Ovary (tissue), 3 donors: Measurements from ENCODE around the gene WDR7.

Source experiments
- EP300 ChIP-seq: sonication (generic); formaldehyde crosslinking; IDR thresholded peaks from one replicate; pipeline ENCODE4 v1.6.1; 2017; ENCODE audit warnings: antibody characterized with exemption
- POLR2A ChIP-seq: fragments of 450-650 bp; IDR thresholded peaks from one replicate; pipeline ENCODE4 v1.6.1; 2017; ENCODE audit warnings: antibody characterized with exemption, mild to moderate bottlenecking, moderate library complexity
- TF ChIP-seq, protein P1 (sequence below), 3 donors: fragments of 450-650 bp in 2 of 3; fragments of 200-600 bp in 1 of 3; IDR thresholded peaks; one replicate each; pipeline versions ENCODE4 v1.5.1 to v1.8.0; 2016 to 2022; ENCODE audit warnings: antibody characterized with exemption in 3 of 3, mild to moderate bottlenecking in 1 of 3
- donor health status: DM: no; HTN: no; CAD: no.

DNA sequence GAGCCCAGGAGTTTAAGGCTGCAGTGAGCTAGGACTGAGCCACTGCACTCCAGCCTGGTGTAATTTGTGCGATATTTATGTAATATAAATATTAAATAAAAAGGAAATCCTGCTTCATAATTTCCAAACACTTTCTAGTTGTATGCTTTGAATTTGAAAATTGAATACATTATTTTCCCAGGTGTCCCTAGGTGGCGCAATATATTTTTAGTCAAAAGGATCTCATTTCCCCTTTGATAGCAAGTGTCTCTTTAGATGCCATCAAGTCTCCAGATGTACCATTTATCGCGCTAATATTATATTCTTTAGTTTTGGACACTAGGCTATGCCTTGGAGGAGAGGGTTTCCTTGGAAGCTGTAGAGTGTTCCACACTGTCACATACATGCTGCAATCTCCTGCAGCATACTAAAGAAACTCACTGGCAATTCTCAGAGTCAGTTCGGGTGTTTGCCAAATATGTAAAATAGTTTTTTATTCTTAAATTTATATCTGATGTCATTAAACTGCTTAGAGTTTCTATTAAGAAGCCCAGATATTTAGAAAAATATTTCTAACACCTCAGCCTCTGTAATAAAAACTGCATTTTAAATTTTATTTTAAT lies 5.6 kb upstream of the WDR7 start:
- TF ChIP-seq, protein P1, sequence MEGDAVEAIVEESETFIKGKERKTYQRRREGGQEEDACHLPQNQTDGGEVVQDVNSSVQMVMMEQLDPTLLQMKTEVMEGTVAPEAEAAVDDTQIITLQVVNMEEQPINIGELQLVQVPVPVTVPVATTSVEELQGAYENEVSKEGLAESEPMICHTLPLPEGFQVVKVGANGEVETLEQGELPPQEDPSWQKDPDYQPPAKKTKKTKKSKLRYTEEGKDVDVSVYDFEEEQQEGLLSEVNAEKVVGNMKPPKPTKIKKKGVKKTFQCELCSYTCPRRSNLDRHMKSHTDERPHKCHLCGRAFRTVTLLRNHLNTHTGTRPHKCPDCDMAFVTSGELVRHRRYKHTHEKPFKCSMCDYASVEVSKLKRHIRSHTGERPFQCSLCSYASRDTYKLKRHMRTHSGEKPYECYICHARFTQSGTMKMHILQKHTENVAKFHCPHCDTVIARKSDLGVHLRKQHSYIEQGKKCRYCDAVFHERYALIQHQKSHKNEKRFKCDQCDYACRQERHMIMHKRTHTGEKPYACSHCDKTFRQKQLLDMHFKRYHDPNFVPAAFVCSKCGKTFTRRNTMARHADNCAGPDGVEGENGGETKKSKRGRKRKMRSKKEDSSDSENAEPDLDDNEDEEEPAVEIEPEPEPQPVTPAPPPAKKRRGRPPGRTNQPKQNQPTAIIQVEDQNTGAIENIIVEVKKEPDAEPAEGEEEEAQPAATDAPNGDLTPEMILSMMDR (IDR thresholded peaks at IDR 0.05) = no peak
- TF ChIP-seq POLR2A (no peak), EP300 (no peak)
